ENCODE measurements around the gene CNTNAP2.

The CNTNAP2 gene

DNA sequence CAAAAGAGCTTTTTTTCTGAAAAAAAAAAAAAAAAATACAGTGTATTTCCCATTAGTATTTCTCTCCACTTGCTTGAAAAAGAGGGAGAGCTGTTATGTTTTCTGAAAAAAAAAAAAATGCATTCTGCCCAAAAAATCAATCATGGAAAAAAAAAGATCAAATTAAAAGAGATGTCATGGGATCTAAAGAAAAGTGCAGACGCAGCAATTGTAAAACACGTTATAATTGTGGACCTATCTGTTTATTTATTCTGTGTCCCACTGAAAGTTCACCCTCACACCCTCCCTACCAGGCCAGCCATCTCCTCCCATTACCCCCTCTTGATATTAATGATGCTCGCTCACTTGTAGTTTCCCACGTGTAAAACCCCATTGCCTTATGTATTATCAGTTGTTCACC, 1800.0 kb downstream of the CNTNAP2 start:
- no peak for DNase-seq (ENCODE audit: low read depth in 2 of 2)

DNA sequence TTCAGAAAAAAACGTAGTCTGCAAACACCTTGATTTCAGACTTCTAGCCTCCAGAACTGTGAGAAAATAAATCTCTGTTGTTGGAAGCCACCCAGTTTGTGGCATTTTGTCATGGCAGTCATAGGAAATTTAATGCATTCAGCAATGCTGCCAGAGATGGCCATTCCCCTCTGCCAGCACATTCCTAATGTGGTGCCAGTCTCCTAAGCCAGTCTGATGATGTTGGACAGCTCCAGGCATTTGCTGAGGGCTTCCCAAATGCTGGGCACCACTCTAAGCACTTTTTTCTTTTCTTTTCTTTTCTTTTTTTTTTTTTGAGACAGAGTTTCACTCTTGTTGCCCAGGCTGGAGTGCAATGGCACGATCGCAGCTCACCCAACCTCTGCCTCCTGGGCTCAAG, 1807.2 kb downstream of the CNTNAP2 start:
- DNase-seq (ENCODE audit: low read depth in 2 of 2), result no peak

DNA sequence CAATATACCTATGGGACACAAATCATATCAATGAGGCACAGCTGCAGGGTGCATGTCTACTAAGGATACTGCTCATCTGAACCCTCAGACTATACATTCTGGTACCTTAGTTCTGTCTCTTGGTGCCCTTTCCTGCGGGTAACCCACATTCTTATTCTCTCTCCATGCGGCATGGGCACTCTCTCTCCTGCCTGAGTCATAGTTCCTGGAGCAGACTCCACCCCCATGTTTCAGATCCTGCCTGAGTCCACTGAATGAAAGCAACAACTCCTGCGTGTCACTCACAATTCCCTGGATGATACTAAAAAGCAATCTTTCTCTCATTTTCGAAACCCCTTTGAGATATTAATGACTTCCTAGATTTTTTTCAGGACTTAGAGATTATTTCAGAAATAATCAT, 1820.8 kb downstream of the CNTNAP2 start:
- DNase-seq (ENCODE audit: low read depth in 2 of 2), result no peak

DNA sequence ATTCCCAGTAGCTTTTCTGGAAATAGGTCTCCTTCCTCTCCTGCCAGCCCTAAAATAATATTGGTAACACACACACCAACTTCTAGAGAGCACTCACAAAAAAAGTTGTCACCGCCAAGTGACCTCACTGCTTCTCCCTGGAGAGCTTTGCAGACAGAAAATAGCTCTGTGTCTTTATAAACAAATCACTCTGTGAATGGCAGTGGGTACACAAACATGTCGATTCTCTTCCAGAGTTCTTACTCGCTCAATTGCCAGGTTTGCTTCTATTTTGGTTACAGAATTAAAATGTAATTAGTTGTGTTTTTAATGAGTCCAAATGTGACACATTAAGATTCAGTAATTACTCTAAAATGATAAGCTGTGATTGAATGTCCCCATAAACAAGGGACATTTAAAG, 1824.8 kb downstream of the CNTNAP2 start:
- DNase-seq (ENCODE audit: low read depth in 2 of 2), result no peak

DNA sequence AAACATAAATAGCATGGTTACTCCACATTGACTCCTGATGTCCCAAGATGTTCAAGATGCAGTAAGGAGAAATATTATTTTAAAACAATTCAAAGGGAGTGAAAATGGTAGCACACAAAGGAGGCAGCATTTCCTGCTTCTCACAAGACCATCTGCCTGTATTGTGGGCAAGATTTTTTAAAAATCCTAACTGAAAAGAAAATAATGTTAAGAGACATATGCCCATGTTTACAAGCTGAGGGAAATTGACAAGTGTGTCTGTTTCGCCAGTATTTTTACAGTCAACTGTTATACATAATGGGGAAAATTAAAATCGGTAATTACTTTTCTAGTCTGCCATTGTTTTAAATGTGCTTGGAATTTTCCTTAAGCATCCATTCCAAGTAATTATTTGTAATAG, 1827.7 kb downstream of the CNTNAP2 start:
- no peak for DNase-seq (ENCODE audit: low read depth in 2 of 2)

DNA sequence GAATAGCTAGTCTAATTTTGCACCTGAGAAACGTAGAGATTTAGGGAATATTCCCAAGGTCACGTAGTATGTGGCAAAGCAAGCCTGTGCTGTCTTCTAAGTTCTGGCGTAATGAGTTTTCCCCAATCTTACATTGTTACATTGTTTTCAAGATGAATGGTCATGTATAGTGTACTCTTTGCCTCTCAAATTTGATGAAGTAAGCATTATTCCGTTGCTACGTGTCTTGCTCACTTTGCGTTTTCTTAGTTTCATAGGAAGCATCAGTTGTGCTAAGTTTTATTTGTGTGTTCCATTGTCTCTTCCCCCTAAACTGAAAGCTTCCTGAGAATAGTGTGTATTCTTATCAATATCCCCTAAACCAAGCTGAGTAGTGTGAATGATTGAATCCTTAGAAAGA, 1836.3 kb downstream of the CNTNAP2 start:
- DNase-seq (ENCODE audit: low read depth in 2 of 2), result no peak

DNA sequence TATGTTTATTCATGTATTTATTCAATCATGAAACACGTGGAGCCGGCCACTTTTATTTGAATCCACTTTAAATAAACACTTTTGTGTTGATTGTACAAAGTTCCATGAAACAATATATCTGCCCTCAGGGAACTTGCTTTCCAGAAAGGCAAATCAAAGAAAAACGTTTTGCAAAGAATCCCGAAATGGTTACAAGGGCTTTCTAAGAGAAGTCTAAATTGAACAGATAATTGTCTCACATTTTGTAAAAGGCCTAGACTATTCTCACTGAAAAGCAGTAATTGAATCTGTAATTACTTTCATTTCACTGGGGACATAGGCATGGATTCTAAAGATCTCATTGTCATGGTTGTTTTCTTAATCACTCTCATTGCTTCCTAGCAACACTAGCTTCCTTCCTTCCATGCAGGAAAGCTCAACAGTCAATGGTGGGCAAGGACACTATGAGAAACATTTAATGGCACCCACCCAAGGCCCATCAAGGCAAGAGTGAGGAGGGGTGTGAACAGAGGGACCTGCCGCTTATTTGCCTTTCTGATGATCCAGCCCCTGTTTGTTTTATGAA, 1851.5 kb downstream of the CNTNAP2 start:
- no peak for DNase-seq (ENCODE audit: low read depth in 2 of 2)

DNA sequence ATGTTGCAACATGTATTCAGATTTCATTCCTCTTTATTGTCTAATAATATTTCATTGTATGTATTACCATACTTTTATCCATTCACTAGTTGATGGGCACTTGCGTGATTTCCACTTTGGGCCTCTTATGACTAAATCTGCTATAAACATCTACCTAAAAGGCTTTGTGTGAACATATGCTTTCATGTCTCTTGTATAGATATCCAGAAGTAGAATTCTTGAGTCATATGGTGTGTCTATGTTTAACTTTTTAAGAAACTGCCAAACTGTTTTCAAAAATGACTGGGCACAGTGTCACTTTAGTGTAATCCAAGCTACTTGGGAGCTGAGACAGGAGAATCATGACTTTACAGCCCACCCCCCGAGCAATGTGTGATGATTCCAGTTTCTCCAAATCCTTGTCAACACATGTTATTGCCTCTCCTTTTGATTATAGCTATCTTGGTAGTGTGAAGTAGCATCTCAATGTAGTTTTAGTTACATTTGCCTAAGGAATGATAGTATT, 1855.1 kb downstream of the CNTNAP2 start:
- DNase-seq (ENCODE audit: low read depth in 2 of 2), result no peak

DNA sequence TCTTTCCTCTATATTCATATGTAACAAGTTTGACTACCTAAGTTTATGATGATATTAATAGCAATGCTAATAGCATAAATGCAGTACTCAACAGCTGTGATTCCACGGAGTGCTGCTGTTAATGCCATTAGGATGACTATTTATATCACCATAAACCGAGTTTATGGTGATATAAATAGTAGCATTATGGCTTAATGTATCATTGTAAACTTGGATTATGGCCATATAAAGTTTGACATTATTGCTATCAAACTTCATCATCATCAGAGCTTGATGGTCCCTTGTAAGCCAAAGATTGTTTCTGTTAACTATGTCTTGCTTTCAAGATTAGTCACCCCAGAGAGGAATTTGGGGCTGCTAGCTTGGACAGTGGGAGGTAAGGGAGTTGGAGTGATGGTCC, 1861.6 kb downstream of the CNTNAP2 start:
- no peak for DNase-seq (ENCODE audit: low read depth in 2 of 2)

DNA sequence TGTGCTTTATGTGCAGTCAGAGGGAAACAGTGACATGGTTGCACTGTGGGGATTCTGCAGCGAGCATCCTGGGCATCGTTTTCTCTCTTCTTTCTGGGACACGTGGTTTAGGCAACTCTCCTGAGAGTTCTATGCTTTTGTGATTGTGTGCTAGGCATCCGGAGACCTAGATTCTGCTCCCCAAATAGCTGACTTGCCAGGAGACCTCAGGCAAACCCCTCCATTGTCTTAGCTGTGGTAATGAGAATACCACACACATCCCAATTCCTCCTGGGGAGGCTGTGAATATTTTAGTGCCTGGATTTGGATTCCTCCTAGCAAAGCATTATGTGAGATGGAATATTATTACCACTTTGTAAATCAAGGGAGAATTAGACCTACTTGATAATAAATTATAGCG, 1862.0 kb downstream of the CNTNAP2 start:
- DNase-seq (ENCODE audit: low read depth in 2 of 2), result no peak

DNA sequence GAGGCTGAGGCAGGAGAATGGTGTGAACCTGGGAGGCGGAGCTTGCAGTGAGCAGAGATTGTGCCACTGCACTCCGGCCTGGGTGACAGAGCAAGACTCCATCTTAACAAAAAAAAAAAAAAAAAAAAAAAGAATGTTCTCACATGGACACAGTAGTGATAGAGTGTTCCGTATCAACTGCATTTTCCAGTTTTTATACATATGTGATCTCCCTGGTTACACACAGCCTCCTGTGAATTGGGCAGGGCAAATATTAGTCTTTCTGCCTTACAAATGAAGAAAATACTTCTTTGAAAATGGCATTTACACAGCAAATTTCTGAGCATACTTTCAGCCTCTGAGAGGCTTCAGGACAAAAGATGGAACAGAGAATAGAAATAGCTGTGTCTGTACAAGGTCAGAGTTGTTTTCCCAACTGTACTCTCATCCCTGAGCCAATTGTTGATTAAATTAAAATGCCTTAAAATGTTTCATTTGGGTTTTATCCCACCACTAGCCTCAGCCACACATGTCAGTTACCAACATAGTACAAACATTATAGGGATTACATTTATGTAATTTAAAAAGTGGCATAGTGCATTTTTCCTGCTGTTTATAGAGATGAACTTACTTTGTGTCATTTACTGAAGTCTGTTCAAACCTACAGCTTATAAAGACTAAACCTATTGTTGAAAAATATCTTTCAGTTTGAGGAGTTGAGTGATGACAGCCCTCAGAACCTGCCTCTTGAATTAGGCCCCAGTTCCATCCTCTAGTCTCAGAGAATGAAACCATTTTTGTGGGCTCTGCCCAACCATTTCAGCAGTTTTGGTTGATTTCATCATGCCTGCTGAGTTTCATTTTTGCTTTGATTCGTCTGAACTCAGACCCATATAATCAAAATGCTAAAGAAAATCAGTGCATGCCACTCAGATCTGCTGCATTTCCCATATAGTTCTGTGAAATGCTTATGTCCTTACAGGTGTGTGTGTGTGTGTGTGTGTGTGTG, 1864.5 kb downstream of the CNTNAP2 start:
- no peak for DNase-seq (ENCODE audit: low read depth in 2 of 2)

DNA sequence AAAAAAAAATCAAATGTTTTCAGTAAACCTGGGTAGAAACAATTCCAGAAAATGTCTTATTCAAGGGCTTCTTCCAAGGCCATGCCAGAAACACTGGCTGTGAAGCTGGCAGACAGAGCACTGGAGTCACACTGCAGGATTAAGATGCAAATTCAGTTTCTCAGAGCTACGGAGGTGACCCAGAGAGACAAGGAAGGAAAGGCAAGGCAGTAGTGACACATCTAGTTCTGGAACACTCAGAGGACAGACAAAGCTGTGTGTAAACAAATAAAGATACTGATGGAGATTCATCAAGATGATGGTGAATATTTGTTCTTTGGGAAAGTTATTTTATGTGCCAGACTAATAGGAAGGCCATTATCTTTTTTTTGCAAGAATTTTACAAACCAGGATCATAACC, 1865.7 kb downstream of the CNTNAP2 start:
- no peak for DNase-seq (ENCODE audit: low read depth in 2 of 2)

DNA sequence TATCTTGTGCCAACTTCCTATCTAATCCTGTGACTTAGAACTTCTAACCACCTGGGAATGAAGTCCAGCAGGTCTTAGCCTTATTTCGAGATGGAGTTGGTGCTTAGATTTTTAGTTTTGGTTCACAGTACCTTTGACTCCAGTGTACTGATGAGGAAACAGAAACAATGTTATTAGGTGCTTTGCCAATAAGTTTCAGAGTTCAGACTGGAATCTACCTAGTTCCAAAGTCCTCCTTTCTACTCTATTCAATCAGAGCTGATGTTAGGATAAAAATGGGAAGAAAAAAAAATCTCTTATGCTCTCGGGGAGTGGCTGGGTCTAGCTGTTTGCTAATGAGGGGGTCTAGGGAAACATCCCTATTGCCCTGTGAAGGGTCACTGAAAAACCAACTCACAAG, 1867.7 kb downstream of the CNTNAP2 start:
- DNase-seq (ENCODE audit: low read depth in 2 of 2), result no peak

DNA sequence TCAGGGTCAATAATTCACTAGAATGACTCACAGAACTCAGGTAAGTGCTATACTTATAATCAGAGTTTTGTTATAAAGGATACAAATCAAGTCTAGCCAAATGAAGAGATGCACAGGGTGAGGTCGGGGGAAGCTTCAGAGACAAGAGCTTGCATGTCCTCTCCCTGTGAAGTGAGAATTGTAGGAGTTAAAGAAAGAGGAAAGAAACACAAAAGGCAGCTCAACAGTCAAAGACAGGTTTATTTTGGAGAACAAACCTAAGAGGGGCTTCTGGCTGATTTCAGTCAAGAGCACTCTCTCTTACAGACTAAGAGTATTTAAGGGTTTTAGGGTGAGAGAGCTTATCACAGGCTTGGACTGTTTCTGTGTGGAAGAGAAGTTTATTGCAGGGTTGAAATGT, 1873.5 kb downstream of the CNTNAP2 start:
- DNase-seq (ENCODE audit: low read depth in 2 of 2), result no peak

DNA sequence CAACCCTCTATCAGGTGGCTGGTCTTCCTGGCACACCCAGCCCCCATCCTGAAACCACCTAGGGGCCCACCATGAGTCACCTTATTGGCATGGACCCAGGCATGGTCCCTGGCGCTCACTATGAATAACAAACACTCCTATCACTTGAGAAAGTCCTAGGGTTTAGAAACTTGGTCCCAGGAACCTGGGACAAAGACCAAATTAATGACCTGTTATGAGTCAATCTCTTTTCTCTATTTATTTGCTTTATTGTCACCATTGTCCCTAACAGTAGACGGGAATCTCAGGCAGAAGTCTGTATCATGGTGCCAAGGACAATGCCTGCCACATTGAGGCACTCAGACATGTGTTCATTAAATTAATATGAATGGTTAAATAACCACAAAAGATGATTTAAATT, 1874.3 kb downstream of the CNTNAP2 start:
- no peak for DNase-seq (ENCODE audit: low read depth in 2 of 2)

DNA sequence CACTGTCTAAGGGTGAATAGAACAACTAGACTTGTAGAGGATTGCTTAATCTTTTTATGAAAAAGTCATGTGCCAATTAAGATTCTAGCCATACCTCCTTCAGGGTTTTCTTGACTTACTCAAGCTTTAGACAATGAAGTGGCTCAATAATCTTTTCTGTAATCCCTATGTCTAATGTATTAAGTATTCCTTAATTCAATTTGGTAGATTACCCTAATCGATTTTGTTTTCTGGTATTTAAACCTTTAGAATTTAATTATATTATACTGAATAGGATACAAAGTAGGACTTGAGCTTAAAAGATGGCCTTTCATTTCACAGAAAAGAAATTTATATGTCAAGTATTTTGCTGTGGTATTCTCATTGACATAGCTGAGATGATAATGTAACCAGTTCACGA, 1876.1 kb downstream of the CNTNAP2 start:
- DNase-seq (ENCODE audit: low read depth in 2 of 2), result no peak

DNA sequence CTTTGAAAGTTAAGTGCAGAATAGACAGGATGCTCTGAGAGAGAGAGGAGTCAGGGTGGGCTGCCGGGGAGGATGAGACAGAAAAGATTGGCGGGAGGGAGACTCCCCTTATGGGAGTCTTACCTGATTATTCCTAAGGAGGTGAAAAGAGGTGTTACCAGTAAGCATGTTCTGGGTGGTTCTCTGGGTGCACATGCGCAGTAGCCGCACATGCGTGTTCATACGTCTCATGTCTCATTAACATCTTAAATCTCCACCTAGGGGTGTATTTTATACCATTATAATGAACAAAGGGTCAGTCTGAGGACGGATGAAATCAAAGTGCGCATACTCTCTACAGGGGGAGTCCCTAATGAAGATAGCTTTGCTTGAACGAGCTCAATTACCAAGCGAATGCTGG, 1881.0 kb downstream of the CNTNAP2 start:
- DNase-seq (ENCODE audit: low read depth in 2 of 2), result no peak

DNA sequence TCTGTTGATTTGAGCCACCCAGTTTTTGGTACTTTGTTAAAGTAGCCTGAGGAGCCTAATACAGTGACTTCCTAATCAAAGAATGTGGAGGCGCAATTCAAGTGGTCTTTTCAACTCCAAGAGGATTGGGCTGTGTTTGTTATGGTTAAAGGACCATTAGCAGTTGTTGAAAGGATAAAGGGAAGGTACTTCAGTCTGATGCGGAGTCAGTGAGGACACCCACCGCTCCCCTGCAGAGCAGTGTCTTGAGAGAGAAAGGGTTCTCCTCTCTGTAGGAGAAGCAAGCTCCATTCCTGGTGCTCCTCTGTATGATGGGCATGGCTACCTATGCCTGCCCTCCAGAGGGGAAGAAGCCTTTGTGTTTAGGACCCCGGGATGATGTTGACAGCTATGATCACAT, 1883.4 kb downstream of the CNTNAP2 start:
- no peak for DNase-seq (ENCODE audit: low read depth in 2 of 2)

DNA sequence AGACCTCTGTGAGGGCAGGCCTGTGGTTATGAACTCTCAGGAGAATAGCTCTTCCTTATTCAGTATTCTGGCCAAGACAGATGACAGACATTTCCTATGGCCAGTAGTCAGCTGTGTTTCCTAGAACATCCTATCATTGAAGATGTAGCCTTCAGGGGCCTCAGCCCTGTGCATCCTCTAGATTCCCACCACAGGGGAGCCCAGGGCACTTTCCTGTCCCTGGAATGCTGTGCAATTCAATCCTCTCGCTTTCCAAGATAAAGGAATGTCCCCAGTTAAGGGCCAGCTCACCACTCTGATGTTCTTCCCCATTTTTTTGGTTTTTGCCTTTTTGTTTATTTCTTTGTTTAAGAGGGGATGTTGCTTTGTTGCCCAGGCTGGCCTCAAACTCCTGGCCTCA, 1895.2 kb downstream of the CNTNAP2 start:
- DNase-seq (ENCODE audit: low read depth in 2 of 2), result no peak

DNA sequence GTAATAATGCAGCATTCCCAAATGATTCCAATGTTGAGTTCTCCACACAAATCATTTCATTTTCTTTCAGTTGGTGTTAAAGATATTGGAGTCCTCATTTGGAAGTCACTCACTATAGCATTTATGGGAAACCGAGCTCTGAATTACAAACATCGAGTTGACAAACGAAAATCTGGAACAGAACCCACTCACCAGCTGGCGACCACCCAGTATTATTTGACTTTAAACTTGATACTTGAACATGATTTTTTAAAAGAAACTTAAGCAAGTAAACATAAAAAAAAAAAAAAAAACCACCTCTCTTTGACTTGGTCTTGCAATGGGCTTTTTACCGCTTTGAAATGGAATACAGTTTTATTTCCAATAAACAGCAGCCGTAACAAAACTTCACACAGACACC, 1897.4 kb downstream of the CNTNAP2 start:
- DNase-seq (ENCODE audit: low read depth in 2 of 2), result no peak

DNA sequence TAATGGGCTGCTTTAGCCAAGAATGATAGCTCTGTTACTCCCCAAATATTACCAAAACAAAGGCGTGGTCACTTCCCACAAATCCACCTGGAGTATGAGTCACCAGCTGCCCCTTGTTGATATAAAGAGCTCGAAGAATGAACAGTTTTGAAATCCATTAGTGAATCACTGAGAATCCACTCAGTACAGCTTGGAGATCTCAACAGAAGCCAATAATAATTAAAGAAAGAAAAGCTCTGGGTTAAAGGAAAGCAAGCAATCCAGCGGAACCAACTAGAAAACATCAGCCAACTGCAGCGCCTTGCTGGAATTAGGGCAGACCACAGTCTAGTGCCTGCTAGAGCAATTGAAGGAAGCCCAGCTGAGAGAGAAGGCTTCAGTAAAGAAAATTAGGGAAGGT, 1897.9 kb downstream of the CNTNAP2 start:
- no peak for DNase-seq (ENCODE audit: low read depth in 2 of 2)

DNA sequence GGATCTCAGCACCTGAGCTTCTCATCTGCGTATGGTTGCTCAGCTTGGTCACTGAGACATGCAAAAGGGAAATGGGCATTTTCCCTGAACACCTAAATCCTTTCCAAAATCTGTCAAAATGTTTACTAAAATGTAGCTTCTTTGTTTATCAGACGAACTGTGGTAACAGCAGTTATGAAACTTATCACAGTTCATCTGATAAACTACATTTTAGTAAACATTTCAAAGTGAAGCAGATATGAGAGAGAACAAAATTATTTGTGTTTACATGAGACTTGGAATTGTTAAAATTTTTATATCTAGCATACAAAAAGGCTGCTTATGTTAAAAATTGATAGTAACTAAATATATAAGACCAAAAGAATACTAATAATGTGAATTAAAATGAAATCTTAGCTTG, 1900.5 kb downstream of the CNTNAP2 start:
- DNase-seq (ENCODE audit: low read depth in 2 of 2), result no peak

DNA sequence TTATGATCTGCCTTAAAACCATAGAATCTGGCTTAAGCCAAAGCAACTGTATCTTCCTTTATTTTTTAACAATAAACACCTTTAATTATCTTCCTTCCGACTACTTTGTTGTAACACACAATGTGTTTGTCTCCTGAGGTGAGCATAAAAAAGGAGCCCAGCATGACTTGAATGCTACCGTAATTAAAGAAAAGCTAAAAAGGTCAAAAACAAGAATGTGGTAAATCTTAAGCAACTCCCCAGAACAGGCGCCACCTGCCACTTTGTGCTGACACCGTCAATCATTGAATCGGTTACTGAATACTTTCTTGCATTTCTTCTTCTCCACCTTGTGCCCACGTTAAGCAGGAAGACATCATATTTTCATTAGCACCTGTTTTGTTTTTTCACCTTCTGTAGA, 1904.1 kb downstream of the CNTNAP2 start:
- DNase-seq (ENCODE audit: low read depth in 2 of 2), result no peak
